ENCODE data around the gene PRSS38.
A peak's percentile ranks its signal among the peaks of the same experiment; 100 is the strongest.

The PRSS38 gene

DNA sequence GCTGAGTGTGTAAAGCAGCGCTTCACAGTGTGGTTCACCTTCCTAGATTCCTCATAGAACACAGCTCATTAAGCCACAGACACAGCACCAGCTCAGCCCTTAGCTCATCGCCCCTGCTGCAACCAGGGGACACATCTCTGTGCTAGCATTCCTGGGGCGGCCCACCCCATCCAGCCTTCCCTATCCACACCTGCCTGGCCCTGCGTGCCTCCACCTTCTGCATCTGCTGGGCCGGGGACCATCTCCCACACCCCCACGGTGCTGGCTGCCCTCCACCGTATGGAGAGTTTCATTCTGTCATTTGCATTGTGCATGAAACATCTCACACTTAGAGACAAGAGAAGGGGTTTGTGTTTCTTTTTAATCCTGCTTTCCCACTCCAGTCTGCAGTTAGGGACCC lies 35.8 kb upstream of the PRSS38 start:
- no peak for DNase-seq

DNA sequence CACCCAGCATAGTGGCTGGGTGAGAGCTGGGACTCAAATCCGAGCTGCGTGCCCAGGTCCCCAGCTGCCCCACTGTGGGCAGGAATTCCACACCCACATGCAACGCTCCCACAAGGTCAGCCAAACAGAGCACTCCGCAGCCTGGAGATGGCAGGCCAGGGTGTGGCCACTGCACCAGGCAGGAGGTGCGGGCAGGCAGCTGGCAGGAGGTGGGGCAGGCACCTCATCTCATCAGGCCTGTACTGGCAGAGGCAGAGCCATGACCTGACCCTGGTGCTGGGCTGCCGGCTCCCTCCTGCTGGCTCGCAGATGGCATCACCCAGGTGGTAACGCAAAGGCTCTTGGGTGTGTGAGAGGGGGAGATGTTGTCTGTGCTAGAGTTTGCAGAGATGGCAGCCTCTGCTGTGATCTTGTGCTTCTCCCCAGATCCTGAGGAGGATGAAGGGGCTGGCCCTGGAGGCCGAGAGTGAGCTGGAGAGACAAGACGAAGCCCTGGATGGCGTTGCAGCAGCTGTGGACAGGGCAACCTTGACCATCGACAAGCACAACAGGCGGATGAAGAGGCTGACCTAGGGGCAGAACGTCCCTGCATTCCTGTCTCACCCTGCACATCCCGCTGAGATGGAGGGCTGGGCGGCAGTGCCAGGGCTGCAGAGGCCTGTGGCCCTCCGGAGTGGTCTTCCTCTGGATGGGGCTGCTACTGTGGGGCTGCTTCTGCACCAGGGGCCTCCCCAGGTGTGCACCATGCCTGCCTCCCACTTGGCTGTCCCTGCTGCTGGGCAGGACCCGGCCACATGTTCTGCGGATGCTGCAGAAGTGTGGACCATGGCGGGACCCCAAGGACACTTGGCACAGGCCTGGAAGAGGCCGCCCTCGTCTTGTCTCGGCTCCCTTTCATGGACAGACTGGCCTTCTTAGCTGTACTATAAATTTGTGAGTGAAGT lies 35.1 kb upstream of the PRSS38 start:
- no peak for DNase-seq

DNA sequence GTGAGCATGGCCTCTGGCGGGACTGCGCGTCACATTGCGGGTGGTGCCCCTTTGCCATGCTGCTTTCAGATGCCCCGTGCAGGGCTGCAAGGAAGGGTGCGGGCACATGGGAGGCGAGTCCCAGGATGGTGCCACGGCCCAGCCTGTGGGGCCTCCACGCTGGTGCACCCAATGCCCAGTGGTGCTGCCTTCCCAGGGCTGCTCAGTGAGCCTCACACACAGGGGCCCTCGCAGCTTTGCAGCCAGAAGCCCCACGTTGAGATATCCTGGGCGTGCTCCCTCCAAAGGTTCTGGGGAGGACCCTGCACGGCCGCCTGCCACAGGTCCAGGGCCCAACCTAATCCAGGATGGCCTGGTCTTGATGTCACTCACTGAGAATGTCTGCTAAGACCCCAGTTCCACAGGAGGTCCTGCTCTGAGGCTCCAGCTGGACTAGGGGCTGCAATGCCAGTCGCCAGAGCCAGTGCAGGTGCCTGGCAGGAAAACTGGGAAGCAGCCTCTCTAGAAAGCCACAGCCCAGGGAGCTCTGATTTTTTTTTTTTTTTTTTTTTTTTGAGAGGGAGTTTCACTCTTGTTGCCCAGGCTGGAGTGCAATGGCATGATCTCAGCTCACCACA lies 34.1 kb upstream of the PRSS38 start:
- no peak for DNase-seq

DNA sequence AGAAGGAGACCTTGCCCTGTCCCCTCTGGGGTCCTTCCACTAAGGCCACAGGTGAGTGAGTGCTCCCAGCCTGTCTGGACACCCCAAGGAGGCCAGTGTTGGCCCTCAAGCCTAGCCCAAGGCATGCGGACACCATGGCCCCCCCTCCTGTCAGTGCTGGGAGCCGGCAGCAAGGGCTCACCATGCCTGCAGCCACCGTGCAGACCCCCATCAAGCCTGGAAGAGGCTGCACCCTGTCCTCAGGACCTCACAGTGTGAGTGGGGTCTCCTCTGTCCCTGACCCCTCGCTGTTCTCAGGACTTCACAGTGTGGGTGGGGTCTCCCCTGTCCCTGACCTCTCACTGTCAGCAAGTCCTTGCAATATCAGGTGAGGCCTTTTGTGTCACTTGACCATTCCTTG lies 33.2 kb upstream of the PRSS38 start:
- no peak for DNase-seq

DNA sequence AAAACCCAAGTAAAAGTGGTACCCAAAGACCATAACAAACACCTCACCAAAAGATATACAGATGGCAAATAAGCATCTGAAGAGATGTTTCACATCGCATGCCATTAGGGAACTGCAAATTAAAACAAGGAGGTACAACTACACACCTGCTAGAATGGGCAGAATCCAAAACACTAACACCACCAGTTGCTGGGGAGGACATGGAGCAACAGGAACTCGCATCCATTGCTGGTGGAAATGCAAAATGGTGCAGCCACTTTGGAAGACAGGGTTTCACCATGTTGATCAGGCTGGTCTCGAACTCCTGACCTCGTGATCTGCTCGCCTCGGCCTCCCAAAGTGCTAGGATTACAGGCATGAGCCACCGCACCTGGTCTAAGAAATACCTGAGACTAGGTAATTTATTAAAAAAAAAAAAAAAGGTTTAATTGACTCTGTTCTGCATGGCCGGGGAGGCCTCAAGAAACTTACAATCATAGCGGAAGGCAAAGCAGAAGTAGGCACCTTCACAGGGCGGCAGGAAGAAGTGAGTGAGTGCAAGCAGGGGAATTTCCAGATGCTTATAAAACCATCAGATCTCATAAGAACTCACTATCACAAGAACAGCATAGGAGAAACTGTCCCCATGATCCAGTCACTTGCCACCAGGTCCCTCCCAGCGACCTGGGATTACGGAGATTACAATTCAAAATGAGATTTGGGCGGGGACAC lies 30.2 kb upstream of the PRSS38 start:
- DNase-seq: no peak

DNA sequence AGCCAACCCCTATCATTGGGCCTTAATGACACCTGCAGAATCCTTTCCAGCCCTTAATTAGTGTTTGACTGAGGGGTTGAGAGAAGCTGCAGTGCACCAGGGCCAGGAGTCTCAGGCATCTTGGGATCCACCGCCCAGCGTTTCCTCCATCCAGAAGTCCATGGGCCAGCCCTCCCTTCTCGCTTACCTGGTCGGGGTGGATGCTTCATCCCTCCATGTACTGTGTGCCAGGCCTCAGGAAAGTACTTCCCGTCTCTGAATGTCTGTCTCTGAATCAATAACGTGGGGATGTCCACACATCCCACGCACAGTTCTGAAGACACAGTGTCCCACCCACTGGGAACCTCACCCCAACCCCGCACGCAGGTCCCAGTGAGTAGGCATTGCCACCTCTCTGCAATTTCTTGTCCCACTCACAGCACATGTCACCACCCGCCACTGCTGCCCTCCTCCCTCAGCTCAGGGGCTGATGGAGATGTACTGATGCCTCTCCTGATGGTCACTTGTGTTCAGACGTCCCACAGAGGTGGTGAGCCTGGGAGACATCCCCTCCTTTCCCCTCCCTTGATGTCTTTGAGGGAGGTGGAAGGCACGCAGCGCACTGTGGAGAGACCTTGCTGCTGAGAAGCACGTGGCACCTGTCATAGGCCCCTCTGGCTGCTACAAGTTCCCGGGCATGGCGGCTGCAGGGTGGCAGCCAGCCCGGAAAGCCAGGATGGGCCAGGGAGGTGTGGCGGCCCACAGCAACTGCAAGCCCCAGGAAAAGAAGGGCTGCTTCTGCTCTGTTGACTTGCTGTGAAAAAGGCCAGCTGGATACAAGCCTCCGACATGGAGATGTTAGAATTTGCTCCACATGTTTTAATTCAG lies 29.4 kb upstream of the PRSS38 start:
- no peak for DNase-seq

DNA sequence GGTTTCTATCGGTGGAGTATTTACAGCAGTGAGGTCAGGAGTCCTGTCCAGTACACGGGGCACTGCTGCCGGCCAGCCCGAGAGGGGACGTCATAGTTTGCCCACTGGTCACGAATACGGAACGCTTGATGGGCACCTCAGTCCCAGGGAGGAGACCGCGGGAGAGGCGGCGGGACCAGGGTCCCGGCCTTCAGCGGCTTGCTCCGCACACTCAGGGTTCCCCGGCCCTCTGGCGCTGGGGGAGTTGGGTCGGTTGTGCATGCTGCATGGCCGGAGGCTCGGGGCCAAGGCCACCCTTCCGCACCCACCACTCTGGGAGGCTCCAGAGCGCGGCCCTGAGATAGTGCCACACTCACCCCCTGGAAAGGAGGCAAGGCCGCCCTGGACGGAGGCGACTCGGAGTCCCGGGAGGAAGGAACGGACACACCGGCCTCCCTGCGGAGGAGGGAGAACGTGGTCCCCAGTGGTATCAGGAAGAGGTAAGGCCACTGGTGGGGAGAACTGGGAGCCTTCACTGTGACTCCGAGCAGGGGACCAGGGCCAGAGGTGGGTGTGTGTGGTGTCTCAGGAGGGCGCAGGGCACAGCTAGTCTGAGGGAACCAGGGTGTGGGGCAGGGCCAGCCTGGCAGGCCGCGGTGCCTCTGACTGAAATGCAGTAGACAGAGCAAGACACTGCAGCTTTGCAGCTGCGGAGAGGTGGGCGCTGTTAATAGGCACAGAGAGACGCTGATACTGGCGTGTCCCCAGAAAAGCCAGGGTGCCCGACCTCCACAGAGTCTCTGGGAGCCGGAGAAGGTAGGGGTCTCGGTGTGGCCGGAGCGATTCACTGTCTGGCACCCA lies 28.6 kb upstream of the PRSS38 start:
- DNase-seq: no peak

DNA sequence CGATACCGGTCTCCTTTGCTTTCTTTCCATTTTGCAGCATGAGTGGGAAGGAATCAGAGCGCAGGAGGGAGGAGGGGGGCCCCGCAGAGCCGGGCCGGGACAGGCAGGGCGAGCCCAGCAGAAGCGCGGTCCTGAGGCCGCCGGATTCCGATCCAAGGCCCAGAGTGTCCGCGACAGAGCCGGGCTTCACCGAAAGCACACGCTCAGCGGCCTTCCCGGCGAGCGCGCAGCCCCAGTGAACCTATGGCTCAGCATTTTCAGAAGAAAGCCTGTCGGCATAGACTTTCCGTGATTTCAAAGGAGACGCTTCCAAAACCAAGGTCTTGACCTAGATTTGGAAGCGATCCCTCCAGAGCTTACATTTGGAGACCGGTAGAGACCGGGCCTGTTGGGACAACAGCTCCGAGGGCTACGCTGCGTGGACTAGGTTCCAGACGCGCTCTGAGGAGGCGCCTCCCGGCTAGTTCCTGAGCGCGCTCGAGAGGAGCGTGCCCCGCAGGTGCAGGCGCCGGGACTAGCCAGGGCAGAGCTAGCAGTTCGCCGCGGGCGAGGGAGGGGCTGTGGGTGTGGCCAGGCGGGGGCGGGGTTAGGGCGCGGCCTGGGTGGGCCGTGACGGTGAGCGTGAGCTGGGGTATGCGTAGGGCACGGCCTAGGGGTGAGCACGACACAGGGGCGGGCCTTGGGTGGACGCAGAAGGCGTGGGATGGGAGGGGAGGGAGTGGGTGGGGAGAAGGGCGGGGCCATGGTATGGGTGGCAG lies 27.8 kb upstream of the PRSS38 start:
- peak; percentile 87 for DNase-seq

DNA sequence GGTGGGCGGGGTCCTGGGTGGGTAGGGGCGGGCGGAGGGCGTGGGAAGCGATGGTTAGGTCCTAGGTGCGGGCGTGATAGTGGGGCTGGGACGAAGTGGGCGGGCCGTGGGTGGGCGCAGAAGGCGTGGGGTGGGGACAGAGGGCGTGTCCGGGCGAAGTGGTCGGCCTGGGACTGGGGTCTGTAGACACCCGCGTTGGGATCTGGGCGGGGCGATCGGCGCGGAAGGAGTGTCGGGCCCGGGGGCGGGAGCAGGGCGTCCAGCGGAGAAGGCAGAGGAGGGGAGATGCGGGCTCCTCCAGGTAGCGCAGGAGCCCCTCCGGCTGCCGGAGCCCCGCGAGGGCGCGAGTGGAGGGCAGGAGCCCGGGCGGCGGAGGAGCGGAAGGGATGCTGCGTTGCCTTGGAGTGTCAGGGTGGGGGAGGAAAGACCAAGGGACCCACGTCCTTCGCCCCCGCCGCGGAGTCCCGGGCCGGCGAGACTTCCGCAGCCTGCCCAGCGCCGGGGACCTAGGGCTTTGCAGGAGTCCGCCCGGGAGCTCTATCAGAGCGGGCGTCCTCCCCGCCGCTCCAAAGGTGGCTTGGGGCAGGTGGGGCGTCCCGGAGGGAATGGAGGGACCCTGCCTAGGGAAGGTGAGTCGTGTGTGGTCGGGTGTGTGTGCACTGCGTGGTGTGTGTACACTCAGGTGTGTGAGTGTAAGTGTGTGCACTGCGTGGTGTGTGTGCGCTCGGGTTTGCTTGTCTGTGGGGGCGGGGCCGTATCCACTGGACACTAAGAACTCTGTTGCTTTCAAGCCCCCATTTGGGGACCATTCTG lies 27.0 kb upstream of the PRSS38 start:
- DNase-seq: peak; percentile 68

DNA sequence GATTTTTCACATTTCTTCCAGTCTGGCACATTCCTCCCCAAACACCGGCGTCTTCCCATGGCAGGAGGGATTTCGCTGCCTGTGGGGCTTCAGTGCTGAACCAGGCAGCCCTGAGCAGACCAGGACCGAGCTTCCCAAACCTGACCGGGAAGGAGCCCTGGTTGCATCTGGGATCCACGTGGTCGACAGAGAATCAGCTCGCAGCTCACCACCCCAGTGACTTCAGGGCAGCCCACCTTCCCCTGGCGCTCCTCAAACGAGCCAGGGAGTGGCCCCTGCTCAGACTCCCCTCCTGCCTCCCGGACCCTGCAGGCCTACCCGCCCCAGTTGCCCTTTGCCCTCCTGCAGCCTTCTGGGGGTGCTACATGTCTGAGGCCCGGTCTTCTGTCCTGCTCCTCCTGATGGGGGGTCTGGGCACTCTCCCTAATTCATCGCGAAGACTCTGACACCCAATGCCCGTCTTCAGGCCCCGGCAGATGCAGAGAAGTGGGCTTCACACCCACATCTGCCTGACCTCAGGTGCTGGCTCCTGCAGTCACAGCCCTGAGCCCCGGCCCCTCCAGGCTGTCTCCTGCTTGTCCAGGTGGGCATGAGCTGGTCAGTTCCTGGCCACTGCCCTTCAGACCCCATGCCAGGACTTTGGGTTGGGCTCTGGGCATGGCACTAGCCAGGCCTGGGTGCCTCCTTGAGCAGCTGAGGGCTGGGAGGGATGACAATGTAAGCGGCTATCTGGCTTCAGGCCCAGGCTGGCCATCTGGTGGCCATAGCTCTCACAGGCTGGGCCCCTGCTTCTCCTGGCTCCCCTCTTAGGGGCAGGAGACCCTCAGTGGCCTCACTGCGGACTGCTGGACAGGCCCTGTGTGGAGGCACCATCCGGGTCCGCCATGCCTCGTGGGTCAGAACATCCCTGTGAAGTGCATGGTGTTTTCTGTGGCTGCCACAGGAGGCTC lies 26.1 kb upstream of the PRSS38 start:
- no peak for DNase-seq

DNA sequence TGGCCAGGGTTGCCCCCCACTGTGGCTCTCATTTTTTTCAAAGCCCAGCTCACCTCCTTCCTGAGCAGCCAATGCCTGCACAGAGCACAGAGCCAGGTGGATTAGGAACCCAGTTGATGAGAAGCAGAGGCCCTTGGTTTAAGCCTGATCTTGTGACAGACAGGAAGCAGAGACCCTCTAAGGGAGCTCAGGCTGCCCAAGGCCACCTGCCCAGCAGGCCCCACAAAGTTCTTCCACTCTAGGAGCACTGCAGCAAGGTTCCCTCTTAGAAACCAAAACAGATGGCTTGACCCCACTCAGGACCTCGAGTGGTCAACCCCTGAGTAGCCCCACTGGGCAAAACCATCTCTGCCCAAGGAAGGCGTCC lies 25.5 kb upstream of the PRSS38 start:
- DNase-seq: no peak

DNA sequence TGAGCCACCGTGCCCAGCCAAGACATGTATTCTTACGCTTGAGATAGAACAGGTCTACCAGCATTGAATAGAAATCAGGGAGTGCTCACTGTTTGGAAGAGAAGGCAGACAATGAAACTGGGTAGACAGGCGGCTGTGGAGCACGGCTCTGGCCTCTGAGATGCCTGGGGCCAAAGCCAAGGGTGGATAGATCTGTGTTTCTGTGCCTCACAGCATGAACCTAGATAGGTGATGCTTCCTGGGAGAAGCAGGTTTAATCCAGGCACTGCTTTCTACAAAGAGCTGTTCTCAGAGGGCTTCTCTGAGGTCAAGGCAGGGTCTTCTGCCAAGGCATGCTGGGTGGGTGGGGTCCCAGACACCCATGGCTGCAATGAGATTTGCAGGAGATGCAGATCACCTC lies 24.6 kb upstream of the PRSS38 start:
- DNase-seq: no peak

DNA sequence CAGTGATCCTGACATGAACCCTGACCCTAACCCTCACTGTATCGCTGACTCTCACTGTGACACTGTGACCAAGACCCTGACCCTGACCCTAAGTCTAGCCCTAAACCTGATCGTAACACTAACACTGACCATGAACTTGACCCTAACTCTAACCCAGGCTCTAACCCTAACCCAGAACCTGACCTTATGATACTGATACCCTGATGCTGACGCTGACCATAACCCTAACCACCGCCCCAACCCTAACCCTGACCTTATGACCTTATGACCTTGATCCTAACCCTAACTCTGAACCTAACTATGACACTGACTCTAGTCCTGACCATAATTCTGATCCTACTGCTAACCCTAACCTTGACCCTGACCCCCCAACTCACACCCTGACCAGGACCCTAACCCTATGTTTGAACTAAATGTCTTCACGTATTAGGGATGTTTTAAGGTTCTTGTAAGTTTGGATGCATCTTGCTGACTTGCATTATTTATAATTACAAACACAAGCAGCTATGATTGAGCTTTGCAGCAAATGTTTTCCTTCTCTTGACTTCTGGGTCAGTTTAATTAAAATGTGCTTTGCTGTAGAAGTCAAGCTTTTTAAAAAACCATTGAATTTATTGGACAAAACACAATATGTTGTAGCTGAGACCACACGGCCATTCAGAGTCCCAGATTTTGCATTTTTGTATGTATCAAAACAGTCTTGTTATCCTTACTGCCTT lies 23.9 kb upstream of the PRSS38 start:
- DNase-seq: no peak

DNA sequence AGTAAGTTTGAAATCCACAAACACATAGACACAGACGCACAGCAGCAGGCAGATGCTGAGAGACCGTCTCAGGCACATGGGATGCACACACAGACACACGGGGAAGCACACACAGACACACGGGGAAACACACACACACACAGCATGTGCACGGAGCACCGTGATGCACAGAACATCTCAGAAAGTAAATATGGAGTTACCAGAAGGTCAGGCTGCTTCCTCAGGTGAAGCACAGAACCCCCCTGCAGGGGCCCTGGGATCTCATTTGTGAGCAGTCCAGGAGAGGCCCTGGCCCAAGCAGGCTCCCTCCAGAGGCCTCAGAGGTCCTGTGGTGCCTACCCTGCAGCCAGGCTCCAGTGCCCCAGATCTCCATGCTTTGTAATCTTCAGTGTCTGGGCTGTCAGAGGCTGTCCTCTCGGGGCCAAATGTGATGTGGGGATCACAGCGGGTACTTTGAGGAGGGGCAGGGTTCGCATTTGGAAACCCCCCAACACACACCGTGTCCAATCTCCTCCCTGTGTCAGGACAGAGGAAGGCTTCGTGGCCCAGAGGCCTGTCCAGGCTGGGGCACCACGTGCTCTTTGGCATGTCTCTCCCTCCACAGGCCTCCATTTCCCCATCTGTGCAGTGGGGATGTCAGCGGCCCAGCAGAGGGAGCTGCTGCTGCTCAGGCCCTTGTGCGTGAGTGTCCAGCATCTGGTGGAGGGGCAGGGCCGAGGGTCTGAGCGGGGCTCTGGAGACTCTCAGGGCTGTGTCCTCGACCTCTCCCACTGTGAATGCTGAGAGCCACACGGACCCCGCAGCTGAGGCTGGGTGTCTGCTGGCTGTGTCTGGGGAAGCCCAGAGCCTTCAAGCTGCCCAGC lies 23.0 kb upstream of the PRSS38 start:
- DNase-seq: no peak

DNA sequence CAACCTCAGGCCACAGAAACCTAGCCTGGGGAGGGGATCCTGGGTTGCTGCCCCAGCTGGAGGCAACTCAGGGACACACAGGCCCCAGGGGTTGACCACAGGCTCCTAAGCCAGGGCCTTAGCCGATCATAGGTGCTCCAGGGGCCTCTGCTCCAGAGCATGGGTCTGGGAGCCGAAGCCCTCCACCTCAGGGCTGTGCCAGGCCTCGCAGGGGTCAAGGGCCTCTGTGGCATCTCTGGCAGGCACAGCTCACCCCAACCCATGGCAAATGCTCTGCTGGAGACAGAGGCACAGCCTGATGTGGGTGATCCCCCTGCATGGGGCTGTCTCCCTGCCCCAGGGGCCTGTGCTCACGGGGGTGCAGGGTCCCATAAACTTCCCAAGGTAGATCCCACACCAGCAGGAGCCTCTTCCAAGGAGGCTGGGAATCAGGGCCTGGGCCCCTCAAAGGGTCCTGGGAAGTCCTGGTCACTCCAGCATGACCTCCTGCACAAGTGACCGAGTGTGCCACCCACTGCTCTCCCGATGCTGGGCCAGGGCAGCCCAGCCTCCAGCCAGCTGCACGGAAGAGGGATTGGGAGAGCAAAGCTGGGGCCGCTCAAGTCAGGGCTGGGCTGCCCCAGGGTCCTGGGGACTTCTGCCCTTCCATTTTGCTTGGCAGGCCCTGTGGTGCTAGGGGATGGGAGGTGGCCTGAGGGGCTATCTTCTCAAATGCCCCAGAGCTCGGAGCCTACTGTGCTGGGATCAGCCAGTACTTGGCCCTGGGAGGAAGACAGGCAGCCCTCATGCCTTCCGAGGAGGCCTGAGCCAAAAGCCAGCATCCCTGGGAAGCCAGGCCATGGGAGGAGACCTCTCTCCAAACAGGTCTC lies 22.2 kb upstream of the PRSS38 start:
- no peak for DNase-seq
